HuH-7.5 (cell line): ENCODE measurements around the gene CACNA1D.

Experiments used
- DNase-seq: peaks from one replicate; pipeline ENCODE4 v3.0.0; 2011; ENCODE audit warnings: low spot score

Gene CACNA1D

DNA sequence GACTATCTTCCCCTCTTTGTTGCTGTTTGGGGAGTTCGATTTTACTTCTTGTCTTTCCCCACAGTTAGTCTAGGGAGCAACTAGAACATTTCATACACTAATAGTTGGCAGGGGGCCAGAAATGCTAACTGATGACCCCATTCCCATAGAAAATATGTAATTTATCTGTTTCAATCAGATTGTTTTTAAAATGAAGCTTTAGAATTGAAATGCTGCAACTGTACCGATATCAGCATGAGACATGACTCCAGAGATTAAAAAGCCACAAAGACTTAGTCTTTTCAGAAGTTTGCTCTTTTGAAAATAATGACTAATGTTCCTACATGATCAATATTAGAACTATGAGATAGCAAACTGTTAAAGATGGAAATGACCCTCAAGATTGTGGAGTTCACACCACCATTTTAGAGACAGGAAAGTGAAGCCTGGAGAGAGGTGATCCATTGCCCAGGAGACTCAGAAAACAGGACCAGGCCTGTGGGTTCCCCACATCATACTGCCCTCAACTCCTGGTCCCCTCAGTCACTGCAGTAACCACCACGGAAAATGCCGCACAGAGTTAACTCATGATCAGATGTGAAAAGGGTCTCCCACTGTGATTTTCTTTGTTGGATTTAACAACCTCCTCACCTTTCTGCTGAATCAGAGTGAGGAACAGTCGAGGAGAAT is 221.5 kb downstream of the CACNA1D start:
- no peak for DNase-seq

GRCh38 chr3:53716998-53717397 is 222.6 kb downstream of the CACNA1D start:
- no peak for DNase-seq

GRCh38 chr3:53718462-53718861 is 224.1 kb downstream of the CACNA1D start:
- DNase-seq: no peak

DNA sequence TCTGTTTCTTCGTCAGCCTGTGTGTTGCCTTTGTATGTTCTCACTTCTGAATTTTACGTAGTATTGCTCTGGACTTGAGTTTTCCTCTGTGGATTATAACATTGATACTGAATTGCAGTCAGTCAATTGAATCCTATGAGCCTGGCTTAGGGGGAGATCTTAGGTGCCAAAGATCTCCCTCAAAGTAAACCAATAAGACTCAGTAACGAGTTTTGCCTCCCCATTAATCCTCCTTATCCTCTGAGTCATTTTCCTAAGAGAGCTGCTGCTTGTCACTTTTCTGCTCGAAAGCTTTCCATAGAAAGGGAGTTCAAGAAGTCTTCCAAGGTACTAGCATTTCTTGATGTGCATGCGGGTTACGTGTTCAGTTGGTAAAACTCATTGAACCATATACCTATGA is 225.4 kb downstream of the CACNA1D start:
- DNase-seq: no peak

DNA sequence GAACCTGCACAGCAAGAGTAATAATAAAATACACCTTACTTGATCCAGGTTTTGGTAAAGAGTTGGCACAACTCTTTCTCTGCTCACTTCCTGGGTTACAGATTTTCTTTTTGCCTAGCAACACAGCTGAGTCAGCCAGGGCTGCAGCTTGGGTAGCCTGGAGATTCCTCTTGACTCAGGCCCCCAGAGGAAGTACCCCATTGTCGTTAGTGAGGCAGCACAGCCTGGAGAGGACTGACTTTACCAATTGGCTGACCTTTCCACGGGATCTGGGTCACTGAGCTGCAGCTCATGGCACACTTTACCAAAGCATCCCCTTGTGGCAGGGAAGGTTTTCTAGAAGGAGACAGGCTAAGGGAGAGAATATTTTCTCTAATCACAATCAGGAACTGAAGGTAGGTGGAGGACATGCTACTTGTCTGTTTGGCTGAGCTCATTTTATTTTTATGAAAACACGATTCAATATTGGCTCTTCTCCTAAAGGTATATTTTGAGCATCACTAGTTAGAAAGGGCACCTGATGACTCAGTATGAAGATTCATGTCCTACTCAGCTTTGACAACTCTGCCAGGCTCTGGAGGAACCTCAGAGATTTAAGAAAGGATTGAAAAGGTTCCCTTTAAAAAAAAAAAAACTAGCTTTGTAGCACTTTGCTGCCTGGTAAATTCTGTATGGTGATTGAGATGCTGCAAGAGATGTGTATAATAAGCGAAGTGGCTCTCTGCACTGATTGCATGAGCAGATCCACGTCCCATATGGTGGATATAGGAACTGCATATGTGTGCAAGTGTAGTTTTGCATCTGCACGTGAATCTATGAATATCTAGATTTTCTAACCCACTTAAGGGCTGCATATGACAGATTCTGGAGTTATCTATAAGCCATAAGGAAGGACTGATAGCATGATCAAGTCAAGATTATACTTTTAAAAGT is 227.0 kb downstream of the CACNA1D start:
- DNase-seq: no peak

DNA sequence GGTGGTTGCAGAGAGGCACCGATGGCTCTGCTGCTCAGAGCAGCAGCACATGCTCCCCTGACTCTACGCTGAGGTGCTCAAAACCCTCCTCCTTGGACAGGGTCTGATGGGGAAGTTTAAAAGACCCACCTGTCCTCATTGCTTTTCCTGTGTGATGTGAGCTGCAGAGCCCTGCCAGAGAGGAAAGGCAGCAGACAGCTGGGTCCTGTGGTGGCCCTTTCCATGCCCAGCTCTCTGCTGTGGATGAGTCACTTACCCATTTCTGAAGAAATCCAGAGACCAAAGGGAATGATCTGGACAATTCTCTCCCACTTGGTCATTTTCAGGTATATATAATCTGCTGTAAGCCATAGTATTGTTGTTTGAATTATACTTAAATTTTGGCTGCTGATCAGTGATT is 230.2 kb downstream of the CACNA1D start:
- no peak for DNase-seq

DNA sequence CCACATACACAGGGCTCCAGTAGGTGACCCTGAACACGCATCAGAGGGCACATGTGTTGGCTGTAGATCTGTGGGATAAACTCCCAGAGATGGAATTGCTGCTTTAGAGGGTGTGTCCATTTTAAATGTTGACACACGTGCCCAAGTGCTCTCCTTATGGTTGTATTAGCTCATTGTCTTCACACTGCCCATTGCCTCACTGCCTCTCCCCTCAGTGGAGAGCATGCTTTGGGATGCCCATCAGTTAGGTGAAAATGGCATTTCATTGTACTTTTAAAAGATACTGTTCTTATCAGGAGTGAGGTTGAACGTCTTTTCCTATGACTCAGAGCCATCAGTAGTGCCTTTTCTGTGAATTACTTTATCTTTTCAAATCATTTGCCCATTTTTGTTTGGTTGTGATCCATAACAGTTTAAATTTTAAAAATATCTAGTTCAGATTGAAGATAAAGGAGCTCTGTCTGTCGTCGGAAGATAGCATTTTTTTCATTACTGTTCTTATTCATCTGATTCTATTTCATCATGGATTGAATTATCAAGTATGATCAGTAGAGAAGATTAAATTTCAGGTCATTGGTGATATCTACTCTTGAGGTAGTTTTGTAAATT is 231.1 kb downstream of the CACNA1D start:
- DNase-seq: no peak

DNA sequence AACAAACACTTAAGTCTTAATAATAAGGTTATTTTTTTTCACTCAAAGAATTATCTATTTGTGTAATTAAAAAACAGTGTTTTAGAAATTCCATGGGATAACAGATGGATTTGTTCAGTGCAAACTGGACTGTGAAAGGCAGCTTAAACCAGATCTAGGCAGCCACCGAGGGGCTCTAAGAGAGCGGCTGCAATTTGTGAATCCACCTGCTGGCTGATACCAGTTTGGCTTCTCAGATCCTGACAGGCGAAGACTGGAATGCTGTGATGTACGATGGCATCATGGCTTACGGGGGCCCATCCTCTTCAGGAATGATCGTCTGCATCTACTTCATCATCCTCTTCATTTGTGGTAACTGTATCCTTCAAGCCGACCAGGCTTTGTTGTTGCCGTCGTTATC is 232.2 kb downstream of the CACNA1D start:
- DNase-seq: no peak

DNA sequence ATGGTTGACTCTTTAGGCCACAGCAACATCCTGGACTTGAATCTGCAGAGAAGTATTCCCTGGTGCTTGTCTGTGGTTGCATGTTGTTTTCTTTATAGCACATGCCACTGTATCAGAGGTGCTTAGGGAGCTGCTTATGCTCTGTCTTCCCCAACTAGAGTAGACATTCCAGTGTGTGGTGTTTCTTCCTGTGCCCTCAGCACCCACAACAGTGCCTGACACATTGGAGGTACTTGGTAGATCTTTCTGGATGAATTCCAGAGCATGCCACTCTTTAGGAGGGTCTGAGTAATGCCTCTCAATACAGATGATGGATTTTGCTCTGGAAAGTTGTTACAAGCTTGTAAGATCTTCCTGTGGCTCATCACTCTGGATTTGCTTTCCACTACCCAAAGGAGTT is 234.2 kb downstream of the CACNA1D start:
- DNase-seq: no peak

GRCh38 chr3:53729159-53729558 is 234.7 kb downstream of the CACNA1D start:
- no peak for DNase-seq

GRCh38 chr3:53729618-53730017 is 235.2 kb downstream of the CACNA1D start:
- no peak for DNase-seq

- no peak for DNase-seq
Observed at GRCh38 chr3:53730576-53730975, 236.2 kb downstream of the CACNA1D start.

- no peak for DNase-seq
Observed at GRCh38 chr3:53731934-53732624, 237.7 kb downstream of the CACNA1D start.

GRCh38 chr3:53733446-53733845 is 239.0 kb downstream of the CACNA1D start:
- no peak for DNase-seq

GRCh38 chr3:53739966-53740365 is 245.6 kb downstream of the CACNA1D start:
- DNase-seq: no peak

DNA sequence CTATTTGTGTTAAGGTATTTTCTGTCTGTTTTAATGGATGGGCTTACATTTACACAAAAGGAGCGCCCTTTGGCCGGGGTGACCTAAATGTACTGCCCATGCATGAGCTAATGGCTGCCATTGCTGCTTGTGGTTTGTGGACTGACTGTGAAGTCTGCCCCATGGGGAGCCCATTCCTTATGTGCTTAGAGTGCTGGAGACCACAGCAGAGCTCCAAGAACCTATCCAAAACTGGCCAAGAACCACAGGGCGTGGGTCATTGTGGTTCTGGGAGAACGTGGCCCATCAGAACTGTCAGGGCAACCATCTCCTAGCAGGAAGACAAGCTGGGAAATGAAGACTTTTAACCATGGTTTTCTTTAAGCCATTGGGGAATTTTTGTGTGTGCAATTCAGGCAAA is 246.5 kb downstream of the CACNA1D start:
- no peak for DNase-seq

- DNase-seq: no peak
Observed at GRCh38 chr3:53744351-53744750, 249.9 kb downstream of the CACNA1D start.

GRCh38 chr3:53747559-53747958 is 253.1 kb downstream of the CACNA1D start:
- no peak for DNase-seq

DNA sequence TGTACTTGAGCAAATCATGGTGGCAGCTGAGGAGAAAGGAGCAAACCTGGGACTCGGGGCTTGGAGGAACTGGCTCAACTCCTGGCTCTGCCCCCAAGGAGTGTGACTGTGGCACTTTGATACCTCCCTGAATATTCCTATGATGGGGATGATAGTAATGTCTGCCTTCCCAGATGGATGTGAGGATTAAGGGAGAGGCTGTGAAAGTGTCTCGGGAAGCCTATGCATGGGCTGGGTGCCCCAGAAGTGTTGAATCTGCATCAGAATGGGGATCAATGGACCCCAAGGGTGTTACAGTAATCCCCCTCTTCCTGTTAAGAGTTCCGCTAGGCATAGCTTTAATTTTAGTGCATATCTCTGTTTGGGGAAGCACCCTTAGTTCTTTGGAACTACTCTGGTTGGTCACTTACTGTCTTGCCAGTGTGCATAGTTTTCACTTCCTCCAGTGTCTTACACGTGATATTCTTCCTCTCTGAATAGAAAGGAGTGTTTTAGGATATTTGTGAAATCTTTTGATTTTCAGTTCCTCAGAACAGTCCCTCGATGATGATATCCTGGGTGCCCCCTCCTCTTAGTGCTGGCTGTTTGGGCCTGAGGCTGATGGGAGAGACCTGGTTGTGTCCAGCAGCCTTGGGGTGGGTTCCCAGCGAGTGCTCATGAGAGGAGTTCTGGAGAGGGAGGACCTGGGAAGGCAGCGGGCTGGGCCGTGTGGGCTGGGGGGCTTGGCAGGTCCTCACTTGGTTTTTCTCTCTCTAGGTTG is 254.3 kb downstream of the CACNA1D start:
- no peak for DNase-seq

- no peak for DNase-seq
Observed at GRCh38 chr3:53749448-53749847, 255.0 kb downstream of the CACNA1D start.
